GM18868 (cell line): ENCODE data around the gene ZDHHC22.

ENCODE experiments used
- ATAC-seq: cut with Tn5 transposase; IDR thresholded peaks from one replicate; pipeline ENCODE4 v1.9.1; 2021; ENCODE audit warnings: mild to moderate bottlenecking, moderate library complexity; ENCODE audit not compliant: unreplicated experiment

The ZDHHC22 gene

GRCh38 chr14:77158175-77158881 is 16.7 kb upstream of the ZDHHC22 start:
- no peak for ATAC-seq

GRCh38 chr14:77157740-77158139 is 16.1 kb upstream of the ZDHHC22 start:
- ATAC-seq: no peak

- no peak for ATAC-seq
Measured at GRCh38 chr14:77155083-77155482, 13.5 kb upstream of the ZDHHC22 start.

GRCh38 chr14:77154421-77154820 is 12.8 kb upstream of the ZDHHC22 start:
- ATAC-seq: no peak

- ATAC-seq: no peak
Measured at GRCh38 chr14:77153802-77154201, 12.2 kb upstream of the ZDHHC22 start.

- ATAC-seq: no peak
Measured at GRCh38 chr14:77151918-77152588, 10.5 kb upstream of the ZDHHC22 start.

- ATAC-seq: no peak
Measured at GRCh38 chr14:77151245-77151644, 9.7 kb upstream of the ZDHHC22 start.

- ATAC-seq: no peak
Measured at GRCh38 chr14:77148510-77149231, 7.1 kb upstream of the ZDHHC22 start.

GRCh38 chr14:77145975-77146740 is 4.6 kb upstream of the ZDHHC22 start:
- no peak for ATAC-seq

GRCh38 chr14:77144412-77145115 is 3.0 kb upstream of the ZDHHC22 start:
- ATAC-seq: no peak

GRCh38 chr14:77143071-77143470 is 1.5 kb upstream of the ZDHHC22 start:
- no peak for ATAC-seq

- no peak for ATAC-seq
Measured at GRCh38 chr14:77142005-77142800, 612 bp upstream of the ZDHHC22 start.

- ATAC-seq: no peak
Measured at GRCh38 chr14:77140359-77141213, 1.0 kb downstream of the ZDHHC22 start.

- no peak for ATAC-seq
Measured at GRCh38 chr14:77139540-77140358, 1.8 kb downstream of the ZDHHC22 start.

GRCh38 chr14:77139022-77139421 is 2.6 kb downstream of the ZDHHC22 start:
- ATAC-seq: no peak

GRCh38 chr14:77133720-77134338 is 7.8 kb downstream of the ZDHHC22 start:
- ATAC-seq: no peak

- no peak for ATAC-seq
Measured at GRCh38 chr14:77131871-77132486, 9.6 kb downstream of the ZDHHC22 start.
